Endothelial cell (in vitro differentiated cells): ENCODE measurements around the gene TRAPPC8. TPM values are rescaled to one million over a fixed set of nuclear protein-coding genes. Genes with fewer than 3 reads are reported as not detected.
"Not testable (repeated sequence)": the region's sequence is repeated elsewhere in the genome, so short reads cannot be mapped to it uniquely, and the experiment has no call there.

Experiments used
- DNase-seq: peaks from one replicate; pipeline ENCODE4 v3.0.0; 2021; ENCODE audit warnings: low spot score
- H3K27ac Mint-ChIP-seq: one replicate; pipeline ENCODE4 v1.8.0; 2021; ENCODE audit warnings: mixed read lengths, inconsistent platforms; ENCODE audit not compliant: unreplicated experiment
- H3K27me3 Mint-ChIP-seq: one replicate; pipeline ENCODE4 v1.8.0; 2021; ENCODE audit warnings: mild to moderate bottlenecking, moderate library complexity, mixed read lengths, inconsistent platforms; ENCODE audit not compliant: unreplicated experiment
- H3K36me3 Mint-ChIP-seq: one replicate; pipeline ENCODE4 v1.8.0; 2021; ENCODE audit warnings: mild to moderate bottlenecking, low read depth, mixed read lengths, inconsistent platforms; ENCODE audit not compliant: unreplicated experiment
- H3K4me1 Mint-ChIP-seq: one replicate; pipeline ENCODE4 v1.8.0; 2021; ENCODE audit warnings: mild to moderate bottlenecking, mixed read lengths, inconsistent platforms; ENCODE audit not compliant: unreplicated experiment
- H3K4me3 Mint-ChIP-seq: one replicate; pipeline ENCODE4 v1.8.0; 2021; ENCODE audit warnings: mild to moderate bottlenecking, mixed read lengths, inconsistent platforms; ENCODE audit not compliant: unreplicated experiment
- H3K9me3 Mint-ChIP-seq: one replicate; pipeline ENCODE4 v1.8.0; 2021; ENCODE audit warnings: mixed read lengths, inconsistent platforms; ENCODE audit not compliant: unreplicated experiment
- total RNA-seq: library from RNA; stranded (reverse); fragmentation: NEBNext Ultra II Directional; extraction: Animal tissue kit (Norgen Biotek cat#: 25700); gene quantifications from one replicate; pipeline ENCODE4 v1.2.1, GENCODE V29; 2021; ENCODE audit not compliant: unreplicated experiment
- TF ChIP-seq, protein P1 (sequence below): fragments of 200-600 bp; sonication (generic); IDR thresholded peaks from one replicate; pipeline ENCODE4 v1.5.0; 2021; ENCODE audit warnings: antibody characterized with exemption; ENCODE audit not compliant: unreplicated experiment

The TRAPPC8 gene
- total RNA-seq, 1 donor from 2014 or later = 40.7 TPM

DNA sequence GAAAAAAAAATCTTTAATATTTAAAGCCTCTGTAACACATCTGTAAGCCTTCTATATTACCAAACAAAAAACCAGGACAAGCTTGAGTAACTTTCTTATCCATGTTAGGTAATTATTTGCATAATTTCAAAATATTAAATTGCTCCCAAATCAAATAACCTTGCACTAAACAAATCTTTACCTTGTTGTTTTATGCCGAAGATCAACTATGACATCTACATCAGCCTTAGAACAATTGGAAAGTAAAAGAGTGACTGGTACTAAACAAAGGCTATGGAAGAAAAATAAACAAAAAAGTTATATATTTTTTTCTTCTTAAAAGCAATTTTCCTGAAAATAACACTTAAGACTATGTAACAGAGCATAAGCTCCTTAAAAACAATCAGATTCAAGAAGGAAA, 111.0 kb downstream of the TRAPPC8 start:
- H3K4me3 Mint-ChIP-seq = no peak overlapping the region

DNA sequence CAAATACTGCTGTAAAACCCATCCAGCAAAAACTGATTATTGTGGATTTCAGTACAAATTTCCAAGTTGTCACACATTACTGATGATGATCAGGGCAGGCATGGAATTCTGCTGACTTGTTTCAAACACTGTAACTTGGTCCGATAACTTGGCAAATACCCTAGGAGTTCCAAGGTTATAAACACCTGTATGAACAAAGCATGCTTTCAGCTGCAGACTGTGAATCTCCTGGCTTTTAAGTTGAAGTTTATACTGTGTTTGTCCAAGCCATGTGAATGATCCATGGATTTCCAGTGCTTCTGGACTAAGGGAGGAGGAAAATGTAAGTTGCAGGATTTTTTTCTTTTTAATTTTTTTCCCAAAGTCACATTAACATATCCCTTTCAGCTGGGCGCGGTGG, 112.2 kb downstream of the TRAPPC8 start:
- H3K4me1 Mint-ChIP-seq = peaks cover 8% of the 10 kb centered on the region
- H3K36me3 Mint-ChIP-seq = peaks cover 23% of the 10 kb centered on the region
- H3K4me3 Mint-ChIP-seq = no peak overlapping the region
- H3K27ac Mint-ChIP-seq = no peak overlapping the region
- no peaks in the 10 kb centered on the region for H3K9me3 Mint-ChIP-seq
- H3K27me3 Mint-ChIP-seq = no peaks in the 10 kb centered on the region
- no peak for DNase-seq
- TF ChIP-seq, protein P1, sequence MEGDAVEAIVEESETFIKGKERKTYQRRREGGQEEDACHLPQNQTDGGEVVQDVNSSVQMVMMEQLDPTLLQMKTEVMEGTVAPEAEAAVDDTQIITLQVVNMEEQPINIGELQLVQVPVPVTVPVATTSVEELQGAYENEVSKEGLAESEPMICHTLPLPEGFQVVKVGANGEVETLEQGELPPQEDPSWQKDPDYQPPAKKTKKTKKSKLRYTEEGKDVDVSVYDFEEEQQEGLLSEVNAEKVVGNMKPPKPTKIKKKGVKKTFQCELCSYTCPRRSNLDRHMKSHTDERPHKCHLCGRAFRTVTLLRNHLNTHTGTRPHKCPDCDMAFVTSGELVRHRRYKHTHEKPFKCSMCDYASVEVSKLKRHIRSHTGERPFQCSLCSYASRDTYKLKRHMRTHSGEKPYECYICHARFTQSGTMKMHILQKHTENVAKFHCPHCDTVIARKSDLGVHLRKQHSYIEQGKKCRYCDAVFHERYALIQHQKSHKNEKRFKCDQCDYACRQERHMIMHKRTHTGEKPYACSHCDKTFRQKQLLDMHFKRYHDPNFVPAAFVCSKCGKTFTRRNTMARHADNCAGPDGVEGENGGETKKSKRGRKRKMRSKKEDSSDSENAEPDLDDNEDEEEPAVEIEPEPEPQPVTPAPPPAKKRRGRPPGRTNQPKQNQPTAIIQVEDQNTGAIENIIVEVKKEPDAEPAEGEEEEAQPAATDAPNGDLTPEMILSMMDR = no peak

More for the DNA sequence above, 111.0 kb downstream of the TRAPPC8 start:
- no peak for DNase-seq
- Mint-ChIP-seq H3K9me3 (no peaks in the 10 kb centered on the region), H3K36me3 (peaks cover 27% of the 10 kb centered on the region), H3K27ac (no peak overlapping the region), H3K27me3 (no peaks in the 10 kb centered on the region), H3K4me1 (peaks cover 5% of the 10 kb centered on the region)
- TF ChIP-seq, protein P1 = no peak

- H3K27me3 Mint-ChIP-seq = peaks cover 2% of the 10 kb centered on the region
- peaks cover 19% of the 10 kb centered on the region for H3K36me3 Mint-ChIP-seq
- no peak overlapping the region for H3K27ac Mint-ChIP-seq
- H3K4me3 Mint-ChIP-seq = no peak overlapping the region
- H3K9me3 Mint-ChIP-seq = no peaks in the 10 kb centered on the region
- H3K4me1 Mint-ChIP-seq = peaks cover 8% of the 10 kb centered on the region
- TF ChIP-seq, protein P1 = no peak
- DNase-seq = no peak
Measured at GRCh38 chr18:31828613-31829012, 114.3 kb downstream of the TRAPPC8 start.

DNA sequence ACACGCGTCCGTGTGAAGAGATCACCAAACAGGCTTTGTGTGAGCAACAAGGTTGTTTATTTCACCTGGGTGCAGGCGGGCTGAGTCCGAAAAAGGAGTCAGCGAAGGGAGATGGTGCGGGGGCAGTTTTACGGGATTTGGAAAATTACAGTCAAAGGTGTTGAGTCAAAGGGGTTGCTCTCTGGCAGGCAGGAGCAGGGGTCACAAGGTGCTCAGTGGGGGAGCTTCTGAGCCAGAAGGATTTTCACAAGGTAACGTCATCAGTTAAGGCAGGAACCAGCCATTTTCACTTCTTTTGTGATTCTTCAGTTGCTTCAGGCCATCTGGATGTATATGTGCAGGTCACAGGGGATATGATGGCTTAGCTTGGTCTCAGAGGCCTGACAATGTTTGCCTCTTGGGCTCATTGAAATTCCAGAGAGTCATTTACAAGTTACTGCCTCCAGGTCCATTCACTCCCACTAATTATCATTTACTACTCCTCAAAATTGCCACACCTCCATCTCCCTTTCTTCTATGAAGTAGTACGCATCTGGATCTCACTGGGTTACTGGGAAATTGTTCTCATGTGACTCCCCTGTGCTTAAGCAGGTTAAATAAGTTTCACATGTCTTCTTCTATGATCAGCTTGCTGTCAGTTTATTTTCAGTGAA, 116.1 kb downstream of the TRAPPC8 start:
- not testable (repeated sequence) for H3K27me3 Mint-ChIP-seq, H3K4me3 Mint-ChIP-seq, H3K4me1 Mint-ChIP-seq, DNase-seq, H3K9me3 Mint-ChIP-seq
- peaks cover 18% of the 10 kb centered on the region for H3K36me3 Mint-ChIP-seq
- peak overlapping the region; percentile 32 for H3K27ac Mint-ChIP-seq

DNA sequence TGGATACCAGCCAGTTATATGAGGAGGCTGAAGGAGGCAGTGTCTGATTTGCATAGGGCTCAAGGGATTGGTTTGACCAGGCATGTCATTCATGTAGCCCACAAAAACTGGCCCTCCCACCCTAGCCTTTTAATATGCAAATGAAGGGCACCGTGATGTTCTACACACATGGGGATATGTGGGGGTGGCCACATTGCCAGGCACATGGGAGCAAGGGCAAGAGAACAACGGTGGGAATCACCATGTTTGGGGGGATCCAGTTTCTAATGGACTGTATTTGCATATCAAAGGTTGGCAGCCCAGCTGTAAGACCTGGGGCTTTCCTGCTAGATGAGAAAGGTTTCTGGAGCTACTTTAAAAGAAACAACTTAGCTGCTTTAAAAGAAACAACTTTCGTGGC, 117.2 kb downstream of the TRAPPC8 start:
- Mint-ChIP-seq H3K27ac (no peak overlapping the region), H3K36me3 (peaks cover 18% of the 10 kb centered on the region), H3K4me3 (no peak overlapping the region), H3K9me3 (no peaks in the 10 kb centered on the region), H3K27me3 (peaks cover 2% of the 10 kb centered on the region), H3K4me1 (peaks cover 18% of the 10 kb centered on the region)
- no peak for DNase-seq
- TF ChIP-seq, protein P1 = no peak
